GM23338 (cell line): ENCODE results near the gene NSG1. TPM values are rescaled to one million over a fixed set of nuclear protein-coding genes. Genes with fewer than 3 reads are reported as not detected.

ENCODE experiments used
- ATAC-seq: fragments of 200-7000 bp; cut with Tn5 transposase; 3 replicates; pipeline ENCODE4 v1.9.1; 2020
- DNase-seq: peaks from one replicate; pipeline ENCODE4 v3.0.0-alpha.2; 2015; ENCODE audit warnings: low spot score
- H2AFZ ChIP-seq: fragments of 200-600 bp; sonication (generic); 2 replicates; pipeline ENCODE4 v1.8.0; 2016; ENCODE audit warnings: antibody characterized with exemption, mild to moderate bottlenecking, moderate library complexity
- H3F3A ChIP-seq: fragments of 200-600 bp; sonication (generic); replicated peaks from 2 replicates; pipeline ENCODE4 v1.8.0; 2017; ENCODE audit warnings: antibody characterized with exemption, mixed run types, low read depth
- H3K27ac ChIP-seq: fragments of 200-600 bp; sonication (generic); 2 replicates; pipeline ENCODE4 v1.6.1; 2016; ENCODE audit warnings: low read depth
- H3K27me3 ChIP-seq: fragments of 200-600 bp; sonication (generic); 2 replicates; pipeline ENCODE4 v1.8.0; 2016; ENCODE audit warnings: mild to moderate bottlenecking, mixed run types, moderate library complexity; ENCODE audit not compliant: insufficient read depth
- H3K36me3 ChIP-seq: fragments of 200-600 bp; sonication (generic); 2 replicates; pipeline ENCODE4 v1.8.0; 2016; ENCODE audit warnings: mild to moderate bottlenecking; ENCODE audit not compliant: insufficient read depth
- H3K4me1 ChIP-seq: fragments of 200-600 bp; sonication (generic); 2 replicates; pipeline ENCODE4 v1.8.0; 2016; ENCODE audit warnings: mild to moderate bottlenecking, moderate library complexity; ENCODE audit not compliant: insufficient read depth
- H3K4me2 ChIP-seq: fragments of 200-600 bp; sonication (generic); 2 replicates; pipeline ENCODE4 v1.7.1; 2017; ENCODE audit warnings: mixed run types
- H3K4me3 ChIP-seq: fragments of 200-600 bp; sonication (generic); 2 replicates; pipeline ENCODE4 v1.6.1; 2016; ENCODE audit warnings: mixed run types
- H3K79me2 ChIP-seq: fragments of 200-600 bp; sonication (generic); replicated peaks from 2 replicates; pipeline ENCODE4 v1.8.0; 2017; ENCODE audit warnings: mild to moderate bottlenecking; ENCODE audit not compliant: insufficient read depth
- H3K9me2 ChIP-seq: fragments of 200-600 bp; sonication (generic); 2 replicates; pipeline ENCODE4 v1.8.0; 2017; ENCODE audit not compliant: insufficient read depth
- H4K20me1 ChIP-seq: fragments of 200-600 bp; sonication (generic); replicated peaks from 2 replicates; pipeline ENCODE4 v1.8.0; 2017; ENCODE audit warnings: mild to moderate bottlenecking; ENCODE audit not compliant: insufficient read depth
- H3K27ac Mint-ChIP-seq: 2 replicates; pipeline ENCODE4 v1.8.0; 2020; ENCODE audit warnings: inconsistent platforms, mild to moderate bottlenecking, moderate library complexity, mixed read lengths
- H3K27me3 Mint-ChIP-seq: 3 replicates; pipeline ENCODE4 v1.8.0; 2022; ENCODE audit warnings: low read depth, mild to moderate bottlenecking, moderate library complexity, mixed read lengths, inconsistent platforms; ENCODE audit not compliant: insufficient read depth, poor library complexity
- H3K36me3 Mint-ChIP-seq: 3 replicates; pipeline ENCODE4 v1.8.0; 2021; ENCODE audit warnings: low read depth, mild to moderate bottlenecking, inconsistent platforms, moderate library complexity, mixed read lengths
- H3K4me1 Mint-ChIP-seq: 3 replicates; pipeline ENCODE4 v1.8.0; 2020; ENCODE audit warnings: mild to moderate bottlenecking, inconsistent platforms, mixed read lengths
- H3K4me3 Mint-ChIP-seq: 3 replicates; pipeline ENCODE4 v1.8.0; 2021; ENCODE audit warnings: moderate library complexity, mild to moderate bottlenecking, inconsistent platforms, mixed read lengths
- H3K9me3 Mint-ChIP-seq: 3 replicates; pipeline ENCODE4 v1.8.0; 2020; ENCODE audit warnings: moderate library complexity, mild to moderate bottlenecking, inconsistent platforms, mixed read lengths
- CREB1 ChIP-seq: fragments of 250-450 bp; sonication (Bioruptor Pico); IDR thresholded peaks from 2 replicates; pipeline ENCODE4 v1.5.0; 2020; ENCODE audit warnings: low read depth, mild to moderate bottlenecking, moderate library complexity
- CTCF ChIP-seq, 2 experiments: fragments of 200-600 bp in 1 of 2; sonication (generic) in 1 of 2; conservative IDR thresholded peaks; 2 replicates each; pipeline versions ENCODE4 v1.5.1 to v1.6.1; 2016 to 2017; ENCODE audit warnings: antibody characterized with exemption in 2 of 2, low read depth in 2 of 2, mild to moderate bottlenecking in 2 of 2, moderate library complexity in 1 of 2
- EZH2phosphoT487 ChIP-seq: fragments of 200-600 bp; sonication (generic); IDR thresholded peaks from one replicate; pipeline ENCODE4 v1.8.1; 2018; ENCODE audit warnings: antibody characterized with exemption; ENCODE audit not compliant: unreplicated experiment
- JUNB ChIP-seq: IDR thresholded peaks from one replicate; pipeline ENCODE4 v1.6.1; 2016; ENCODE audit warnings: antibody characterized with exemption; ENCODE audit not compliant: unreplicated experiment
- NANOG ChIP-seq: IDR thresholded peaks from 2 replicates; pipeline ENCODE4 v1.6.1; 2016; ENCODE audit warnings: antibody characterized with exemption, borderline replicate concordance
- POLR2AphosphoS5 ChIP-seq: IDR thresholded peaks from 2 replicates; pipeline ENCODE4 v1.6.1; 2016; ENCODE audit warnings: antibody characterized with exemption, low read depth
- REST ChIP-seq: IDR thresholded peaks from one replicate; pipeline ENCODE4 v1.6.1; 2018; ENCODE audit warnings: antibody characterized with exemption; ENCODE audit not compliant: unreplicated experiment
- ZNF114 ChIP-seq: fragments of 250-450 bp; sonication (Bioruptor Pico); IDR thresholded peaks from 2 replicates; pipeline ENCODE4 v1.5.0; 2020; ENCODE audit warnings: mild to moderate bottlenecking, moderate library complexity
- ZNF331 ChIP-seq: fragments of 250-450 bp; sonication (Bioruptor Pico); IDR thresholded peaks from 2 replicates; pipeline ENCODE4 v1.5.0; 2020; ENCODE audit warnings: low read depth, mild to moderate bottlenecking, moderate library complexity
- ZNF462 ChIP-seq: fragments of 250-450 bp; sonication (Bioruptor Pico); IDR thresholded peaks from 2 replicates; pipeline ENCODE4 v1.5.0; 2020; ENCODE audit warnings: mild to moderate bottlenecking, moderate library complexity
- polyA plus RNA-seq: library from polyadenylated mRNA; unstranded; fragments of >200 nt; fragmentation: Nextera tagmentation; extraction: Ambion mirVana; gene quantifications from 2 replicates; pipeline ENCODE4 v1.2.1, GENCODE V29; 2016
- total RNA-seq: library from RNA; depleted of rRNA; stranded (reverse); fragments of >200 nt; shearing (Covaris generic); gene quantifications from 2 replicates; pipeline ENCODE4 v1.2.3, GENCODE V29; 2014

NSG1 gene
- total and polyA plus RNA-seq, 2 experiments from 2014 or later, result 17.4 to 34.5 TPM

GRCh38 chr4:4425119-4425690 is 38.3 kb downstream of the NSG1 start:
- no peak overlapping the region for H3K27ac Mint-ChIP-seq
- Histone ChIP-seq H3K36me3 (0 out of 2 replicates have a peak, but pooled peaks cover 4% of the 10 kb centered on the region), H3K4me2 (no peak overlapping the region), H2AFZ (no peak overlapping the region), H3K9me2 (no peaks in the 10 kb centered on the region), H3K27me3 (no peaks in the 10 kb centered on the region), H3F3A (peaks cover 15% of the 10 kb centered on the region), H3K4me3 (no peak overlapping the region), H3K79me2 (no peaks in the 10 kb centered on the region), H4K20me1 (no peaks in the 10 kb centered on the region), H3K4me1 (peaks cover 60% of the 10 kb centered on the region), H3K27ac (no peak overlapping the region)
- peaks cover 28% of the 10 kb centered on the region for H3K27me3 Mint-ChIP-seq
- H3K4me1 Mint-ChIP-seq, result peaks cover 63% of the 10 kb centered on the region
- H3K9me3 Mint-ChIP-seq, result no peaks in the 10 kb centered on the region
- H3K4me3 Mint-ChIP-seq, result no peak overlapping the region
- ATAC-seq, result no peak
- TF ChIP-seq ZNF114 (CRISPR knock-in tag) (no peak), JUNB (no peak), CREB1 (CRISPR knock-in tag) (no peak)
- peaks cover 21% of the 10 kb centered on the region for H3K36me3 Mint-ChIP-seq
- DNase-seq, result no peak

- peaks cover 28% of the 10 kb centered on the region for H3K27me3 Mint-ChIP-seq
- Histone ChIP-seq H3K27ac (no peak overlapping the region), H3K36me3 (0 out of 2 replicates have a peak, but pooled peaks cover 4% of the 10 kb centered on the region), H3K4me1 (peaks cover 62% of the 10 kb centered on the region), H4K20me1 (no peaks in the 10 kb centered on the region), H3K4me3 (no peak overlapping the region), H3K4me2 (no peak overlapping the region), H3F3A (peaks cover 15% of the 10 kb centered on the region), H3K79me2 (no peaks in the 10 kb centered on the region), H3K9me2 (no peaks in the 10 kb centered on the region), H3K27me3 (no peaks in the 10 kb centered on the region), H2AFZ (no peak overlapping the region)
- no peak for DNase-seq
- H3K4me1 Mint-ChIP-seq, result peaks cover 66% of the 10 kb centered on the region
- ATAC-seq, result no peak
- H3K36me3 Mint-ChIP-seq, result peaks cover 19% of the 10 kb centered on the region
- H3K27ac Mint-ChIP-seq, result no peak overlapping the region; the same call in 1 of the 2 replicates
- no peak overlapping the region for H3K4me3 Mint-ChIP-seq
- no peaks in the 10 kb centered on the region for H3K9me3 Mint-ChIP-seq
- no peak for TF ChIP-seq JUNB
- TF ChIP-seq REST, result no peak
- no peak for TF ChIP-seq EZH2phosphoT487
- no peak for TF ChIP-seq CREB1 (CRISPR knock-in tag)
- no peak for TF ChIP-seq ZNF331 (CRISPR knock-in tag)
- no peak for TF ChIP-seq POLR2AphosphoS5
- no peak for TF ChIP-seq ZNF462 (CRISPR knock-in tag)
- no peak for TF ChIP-seq NANOG
- TF ChIP-seq CTCF (conservative IDR thresholded peaks at IDR 0.05; ENCODE audit: low read depth in 2 of 2), result no peak
- TF ChIP-seq ZNF114 (CRISPR knock-in tag), result no peak
Measured at GRCh38 chr4:4425696-4426095, 38.8 kb downstream of the NSG1 start.
